ENCODE data around the gene TAF1B. TPM values are rescaled to one million over a fixed set of nuclear protein-coding genes. Genes with fewer than 3 reads are reported as not detected.

TAF1B gene
- total and polyA plus RNA-seq, 9 donors, result 6.4 to 22.0 (median 14.4) TPM

DNA sequence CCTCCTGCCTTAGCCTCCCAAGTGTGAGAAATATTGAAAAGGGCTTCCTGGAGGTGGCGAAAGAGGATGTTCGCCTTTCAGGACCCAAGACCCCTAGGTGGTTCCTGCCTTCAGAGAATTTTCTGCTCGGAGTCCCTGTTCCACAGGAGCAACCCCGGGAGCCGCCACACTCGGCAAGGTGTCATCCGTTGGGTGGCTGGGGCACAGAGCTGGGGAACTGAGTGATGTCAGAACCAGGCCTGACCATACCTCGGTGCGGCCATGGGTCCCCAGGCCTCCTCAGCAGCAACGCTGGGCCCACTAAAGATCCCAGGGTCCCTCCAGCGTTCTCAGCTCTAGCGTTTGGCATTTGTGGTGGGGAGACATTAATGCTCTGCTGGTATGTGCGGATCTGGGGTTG lies 23.7 kb upstream of the TAF1B start:
- intact Hi-C loops (cut with DNase I), result loop anchor here in 3 of 4 donors (10.0 kb wide), 3 partner anchors 235 to 615 kb away; no protein-coding TSS in a partner anchor
- no peaks in the 10 kb centered on the region for H3K36me3 ChIP-seq
- H3K4me3 ChIP-seq, result no peak overlapping the region
- no peaks in the 10 kb centered on the region for H3K27me3 ChIP-seq
- H3K4me1 ChIP-seq (ENCODE audit: insufficient read depth), result no peaks in the 10 kb centered on the region
- no peak overlapping the region for H3K27ac ChIP-seq
- H3K9me3 ChIP-seq, result no peaks in the 10 kb centered on the region
- no peak for DNase-seq
- WGBS, 3 donors, result 90 to 93% (median 91%) methylated on average over 13 of the region's 13 CpGs
- TF ChIP-seq POLR2A (IDR thresholded peaks at IDR 0.05), result no peak
- TF ChIP-seq, protein P1, sequence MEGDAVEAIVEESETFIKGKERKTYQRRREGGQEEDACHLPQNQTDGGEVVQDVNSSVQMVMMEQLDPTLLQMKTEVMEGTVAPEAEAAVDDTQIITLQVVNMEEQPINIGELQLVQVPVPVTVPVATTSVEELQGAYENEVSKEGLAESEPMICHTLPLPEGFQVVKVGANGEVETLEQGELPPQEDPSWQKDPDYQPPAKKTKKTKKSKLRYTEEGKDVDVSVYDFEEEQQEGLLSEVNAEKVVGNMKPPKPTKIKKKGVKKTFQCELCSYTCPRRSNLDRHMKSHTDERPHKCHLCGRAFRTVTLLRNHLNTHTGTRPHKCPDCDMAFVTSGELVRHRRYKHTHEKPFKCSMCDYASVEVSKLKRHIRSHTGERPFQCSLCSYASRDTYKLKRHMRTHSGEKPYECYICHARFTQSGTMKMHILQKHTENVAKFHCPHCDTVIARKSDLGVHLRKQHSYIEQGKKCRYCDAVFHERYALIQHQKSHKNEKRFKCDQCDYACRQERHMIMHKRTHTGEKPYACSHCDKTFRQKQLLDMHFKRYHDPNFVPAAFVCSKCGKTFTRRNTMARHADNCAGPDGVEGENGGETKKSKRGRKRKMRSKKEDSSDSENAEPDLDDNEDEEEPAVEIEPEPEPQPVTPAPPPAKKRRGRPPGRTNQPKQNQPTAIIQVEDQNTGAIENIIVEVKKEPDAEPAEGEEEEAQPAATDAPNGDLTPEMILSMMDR (IDR thresholded peaks at IDR 0.05), result no peak
- no peak for TF ChIP-seq EP300 (IDR thresholded peaks at IDR 0.05)

DNA sequence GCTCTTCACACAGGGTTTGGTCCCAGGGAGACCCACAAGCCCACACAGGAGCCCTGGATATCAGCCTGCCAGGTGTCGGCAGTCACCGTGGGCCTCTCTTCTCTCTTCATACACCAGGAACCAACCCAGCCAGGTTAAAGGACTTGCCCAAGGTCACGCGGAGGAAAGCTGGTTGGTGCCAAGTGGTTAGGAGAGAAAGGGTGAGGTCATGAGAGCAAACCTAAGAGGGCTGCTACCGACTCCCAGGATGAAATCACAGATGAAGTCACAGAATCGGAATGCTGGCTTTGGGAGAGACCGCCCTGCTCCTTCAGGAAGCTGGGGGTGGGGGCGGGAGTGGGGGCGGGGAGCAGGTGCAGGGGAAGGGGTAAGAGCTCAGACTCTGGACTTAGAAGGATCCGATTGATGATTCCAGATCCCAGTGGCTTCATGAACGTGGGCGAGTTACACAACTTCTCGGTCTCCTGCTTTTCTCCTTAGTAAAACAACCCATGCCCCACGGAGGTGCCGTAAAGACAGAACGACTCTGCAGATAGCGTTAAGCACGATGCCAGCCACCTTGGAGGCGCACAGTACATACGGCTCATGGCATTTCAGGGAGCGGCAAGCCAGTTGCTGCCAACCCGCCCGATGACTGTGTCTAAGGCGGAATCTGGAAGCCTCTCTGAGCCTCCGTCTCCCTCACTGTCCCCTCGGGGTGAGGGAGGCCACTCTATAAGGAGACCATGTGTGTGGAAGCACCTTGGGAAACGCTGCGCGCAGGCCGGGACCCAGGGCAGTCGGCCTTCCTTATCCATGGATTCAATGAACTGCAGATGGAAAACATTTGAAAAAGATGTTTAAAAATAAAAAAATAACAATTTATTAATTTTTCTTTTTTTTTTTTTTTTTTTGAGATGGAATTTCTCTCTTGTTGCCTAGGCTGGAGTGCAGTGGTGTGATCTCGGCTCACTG lies 23.0 kb upstream of the TAF1B start:
- no peaks in the 10 kb centered on the region for H3K4me1 ChIP-seq (ENCODE audit: insufficient read depth)
- WGBS, 3 donors, result 80 to 83% (median 82%) methylated on average over 32 of the region's 32 CpGs
- no peak for DNase-seq
- intact Hi-C loops (cut with DNase I), result no loop called here
- TF ChIP-seq POLR2A (IDR thresholded peaks at IDR 0.05) (no peak), EP300 (IDR thresholded peaks at IDR 0.05) (no peak)
- TF ChIP-seq, protein P1 (IDR thresholded peaks at IDR 0.05), result no peak
- no peaks in the 10 kb centered on the region for H3K36me3 ChIP-seq
- H3K27ac ChIP-seq, result no peak overlapping the region
- no peaks in the 10 kb centered on the region for H3K27me3 ChIP-seq
- no peaks in the 10 kb centered on the region for H3K9me3 ChIP-seq
- H3K4me3 ChIP-seq, result no peak overlapping the region

DNA sequence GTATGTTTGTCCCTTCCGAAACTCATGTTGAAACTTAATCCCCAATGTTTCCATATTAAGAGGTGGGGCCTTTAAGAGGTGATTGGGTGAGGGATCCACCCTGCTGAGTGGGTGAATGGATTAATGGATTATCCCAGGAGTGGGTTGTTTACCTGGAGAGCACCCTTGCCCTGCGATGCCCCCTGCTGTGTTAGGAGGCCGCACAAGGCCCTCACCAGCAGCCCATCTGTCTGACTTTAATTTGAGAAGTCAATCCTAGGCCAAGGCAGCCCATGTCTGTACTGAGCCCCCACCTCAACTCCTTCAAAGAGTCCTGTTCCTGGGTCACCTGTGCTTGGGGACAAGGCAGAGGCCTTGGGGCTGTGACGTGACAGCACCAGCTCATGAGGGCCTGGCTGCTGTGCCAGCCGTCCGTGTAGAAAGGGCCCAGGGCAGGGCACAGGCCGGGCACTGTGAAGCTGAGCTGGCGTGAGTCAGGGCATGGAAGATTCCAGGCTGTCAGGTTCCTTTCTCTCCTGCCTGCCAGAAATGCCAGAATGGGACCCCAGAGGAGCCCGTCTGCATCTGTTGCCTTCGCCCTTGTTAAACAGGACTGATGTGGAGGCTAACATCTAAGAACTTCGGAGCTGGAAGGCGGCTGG lies 21.3 kb upstream of the TAF1B start:
- Histone ChIP-seq H3K4me1 (ENCODE audit: insufficient read depth) (no peaks in the 10 kb centered on the region), H3K9me3 (no peaks in the 10 kb centered on the region), H3K4me3 (no peak overlapping the region), H3K27ac (no peak overlapping the region), H3K36me3 (no peaks in the 10 kb centered on the region), H3K27me3 (no peaks in the 10 kb centered on the region)
- TF ChIP-seq EP300 (IDR thresholded peaks at IDR 0.05) (no peak), POLR2A (IDR thresholded peaks at IDR 0.05) (no peak)
- TF ChIP-seq, protein P1 (IDR thresholded peaks at IDR 0.05), result no peak
- intact Hi-C loops (cut with DNase I), result no loop called here
- DNase-seq, result no peak
- 90 to 97% (median 95%) methylated on average over 12 of the region's 12 CpGs for WGBS, 3 donors

DNA sequence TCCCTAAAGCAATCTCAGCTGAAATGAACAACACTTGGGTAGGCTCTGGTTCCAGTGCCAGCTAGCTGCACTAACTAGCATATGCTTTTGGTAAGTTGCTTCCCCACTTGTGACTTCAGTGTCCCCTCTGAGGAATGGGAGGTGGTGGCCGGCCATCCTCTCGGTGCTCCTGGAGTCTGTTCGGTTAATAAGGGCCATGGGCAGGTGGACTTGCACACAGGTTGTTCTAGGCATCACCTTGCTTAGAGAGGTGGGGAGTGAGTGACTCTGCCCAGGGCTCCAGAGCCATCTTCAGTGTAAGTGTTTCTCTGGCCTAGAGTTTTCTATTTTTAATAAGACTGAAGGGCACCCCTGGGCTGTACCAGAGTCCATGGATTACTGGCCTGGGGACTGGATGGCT lies 18.8 kb upstream of the TAF1B start:
- DNase-seq, result no peak
- TF ChIP-seq, protein P1 (IDR thresholded peaks at IDR 0.05), result no peak
- TF ChIP-seq POLR2A (IDR thresholded peaks at IDR 0.05) (no peak), EP300 (IDR thresholded peaks at IDR 0.05) (no peak)
- 86 to 91% (median 88%) methylated on average over 3 of the region's 3 CpGs for WGBS, 3 donors
- Histone ChIP-seq H3K9me3 (no peaks in the 10 kb centered on the region), H3K4me3 (no peak overlapping the region), H3K4me1 (ENCODE audit: insufficient read depth) (no peaks in the 10 kb centered on the region), H3K36me3 (no peaks in the 10 kb centered on the region), H3K27me3 (no peaks in the 10 kb centered on the region), H3K27ac (no peak overlapping the region)
- intact Hi-C loops (cut with DNase I), result no loop called here

Data from ovary (tissue), 9 donors.